Erythroblast (primary cell): ENCODE data around the gene CCDC47.

ENCODE experiments used
- GATA1 ChIP-seq: IDR thresholded peaks from 2 replicates; pipeline ENCODE4 v1.6.1; 2011; ENCODE audit warnings: low read depth, mild to moderate bottlenecking, control low read depth, low read length, moderate library complexity
- POLR2A ChIP-seq: IDR thresholded peaks from 2 replicates; pipeline ENCODE4 v1.6.1; 2011; ENCODE audit warnings: mild to moderate bottlenecking, low read length

DNA sequence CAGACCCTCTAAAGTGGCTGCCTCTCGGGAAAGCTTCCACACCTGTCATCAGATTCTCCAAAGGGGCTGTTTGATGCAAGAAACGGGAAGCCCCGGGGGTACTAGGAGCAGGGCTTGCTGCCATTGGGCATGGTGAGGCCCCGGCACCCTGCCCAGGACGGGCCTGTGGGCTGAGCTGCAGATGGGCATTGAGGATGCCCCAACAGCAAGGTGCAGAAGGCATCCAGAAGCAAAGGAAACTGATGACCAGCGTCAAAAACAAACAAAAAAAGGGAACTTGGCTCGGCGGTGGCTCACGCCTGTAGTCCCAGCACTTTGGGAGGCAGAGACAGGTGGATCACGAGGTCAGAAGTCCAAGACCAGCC lies 72.0 kb downstream of the CCDC47 start:
- TF ChIP-seq POLR2A, result no peak
- TF ChIP-seq GATA1, result no peak
